LHCN-M2 (cell line): ENCODE results near the gene ETFBKMT. TPM values are rescaled to one million over a fixed set of nuclear protein-coding genes. Genes with fewer than 3 reads are reported as not detected.
"Not testable (repeated sequence)": the region's sequence is repeated elsewhere in the genome, so short reads cannot be mapped to it uniquely, and the experiment has no call there.

ENCODE experiments used
- DNase-seq: peaks from one replicate; pipeline ENCODE4 v3.0.0-alpha.2; 2012; ENCODE audit warnings: low read depth
- total RNA-seq: library from RNA; depleted of rRNA; stranded (reverse); fragments of >200 nt; gene quantifications from 2 replicates; pipeline ENCODE4 v1.2.3, GENCODE V29; 2014

Gene ETFBKMT
- total RNA-seq, 1 experiment from 2014 or later: 3.1 TPM

GRCh38 chr12:31655792-31656191 is 3.7 kb upstream of the ETFBKMT start:
- no peak for DNase-seq

DNA sequence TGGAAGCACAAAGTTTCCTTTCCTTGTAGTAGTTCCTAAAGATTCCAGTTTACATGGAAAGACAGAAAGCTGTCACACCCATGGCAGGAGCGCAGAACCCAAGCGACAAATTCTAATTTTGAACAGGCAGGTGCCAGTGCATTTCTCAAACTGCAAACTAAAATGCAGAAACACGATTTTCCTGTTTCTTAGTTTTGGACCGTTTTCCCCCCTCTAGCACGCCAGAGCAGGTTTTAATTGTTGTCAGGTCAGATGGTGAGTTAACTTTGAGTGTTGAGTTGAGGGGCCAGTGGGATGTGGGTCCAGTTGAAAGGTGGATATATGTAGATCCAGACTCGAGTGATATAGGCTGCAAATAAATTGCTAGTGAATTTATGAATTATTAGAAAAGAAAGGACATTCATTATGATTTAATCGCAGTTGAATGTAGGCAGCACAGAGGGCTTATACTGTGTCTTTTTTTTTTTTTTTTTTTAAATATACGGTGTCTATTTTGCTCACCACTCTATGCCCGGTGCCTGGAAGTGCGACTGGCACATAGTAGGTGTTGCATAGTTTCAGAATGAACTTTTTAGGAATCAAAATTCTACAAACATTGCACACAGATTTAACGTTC is 909 bp upstream of the ETFBKMT start:
- no peak for DNase-seq

DNA sequence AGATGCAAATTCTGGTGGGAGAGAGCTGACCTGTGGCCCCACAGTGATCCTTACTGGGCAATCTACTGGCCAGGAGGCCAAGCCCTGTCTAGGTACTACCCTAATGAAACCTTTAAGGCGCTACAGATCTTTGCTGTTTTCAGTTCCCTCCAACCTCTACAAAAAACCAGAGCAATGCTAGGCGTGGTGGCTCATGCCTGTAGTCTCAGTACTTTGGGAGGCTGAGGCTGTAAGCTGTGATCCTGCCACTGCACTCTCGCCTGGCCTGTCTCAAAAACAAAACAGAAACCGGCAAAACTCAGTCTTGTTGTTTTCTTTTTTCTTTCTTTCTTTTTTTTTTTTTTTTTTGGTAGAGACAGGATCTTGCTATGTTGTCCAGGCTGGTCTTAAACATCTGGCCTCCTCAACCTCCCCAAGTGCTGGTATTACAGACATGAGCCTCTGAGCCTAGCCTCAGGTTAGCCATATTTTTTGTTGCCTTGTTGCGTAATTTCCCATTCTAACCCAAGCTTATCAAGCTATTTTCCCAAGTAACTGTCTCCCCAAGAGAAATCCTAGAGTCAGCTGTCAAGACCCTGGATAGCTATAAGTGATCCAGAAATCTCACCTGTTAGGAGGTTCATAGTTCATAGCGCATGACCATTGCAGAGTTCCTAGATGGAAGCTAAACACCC is 2.8 kb downstream of the ETFBKMT start:
- no peak for DNase-seq

GRCh38 chr12:31663576-31663975 is 4.1 kb downstream of the ETFBKMT start:
- DNase-seq: no peak

DNA sequence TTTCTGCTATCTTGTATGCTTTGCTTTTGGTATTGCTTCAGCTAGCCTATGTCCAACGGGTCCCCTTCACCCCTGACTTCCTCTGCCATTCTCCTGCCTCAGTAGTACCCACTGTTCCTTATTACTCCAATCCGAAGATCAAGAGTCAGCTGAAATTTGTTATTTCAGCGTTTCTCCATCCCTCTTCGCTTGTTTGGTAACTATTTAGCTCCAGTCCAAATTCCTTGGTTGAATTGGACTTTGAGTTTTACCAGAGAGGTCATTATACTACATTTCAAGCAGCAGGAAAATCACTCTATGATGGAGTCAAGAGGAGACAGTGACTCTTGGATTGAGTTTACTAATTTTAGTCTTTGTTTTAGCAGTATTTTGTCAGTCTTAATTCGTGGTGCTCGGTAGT is 4.5 kb downstream of the ETFBKMT start:
- DNase-seq: no peak

- no peak for DNase-seq
These were observed 9.5 kb downstream of the ETFBKMT start for GRCh38 chr12:31669020-31669419.

- not testable (repeated sequence) for DNase-seq
These were observed 10.1 kb downstream of the ETFBKMT start for GRCh38 chr12:31669582-31669981.

GRCh38 chr12:31672521-31672920 is 13.0 kb downstream of the ETFBKMT start:
- DNase-seq: no peak

GRCh38 chr12:31682136-31682962 is 22.9 kb downstream of the ETFBKMT start:
- DNase-seq: peak; percentile 69

DNA sequence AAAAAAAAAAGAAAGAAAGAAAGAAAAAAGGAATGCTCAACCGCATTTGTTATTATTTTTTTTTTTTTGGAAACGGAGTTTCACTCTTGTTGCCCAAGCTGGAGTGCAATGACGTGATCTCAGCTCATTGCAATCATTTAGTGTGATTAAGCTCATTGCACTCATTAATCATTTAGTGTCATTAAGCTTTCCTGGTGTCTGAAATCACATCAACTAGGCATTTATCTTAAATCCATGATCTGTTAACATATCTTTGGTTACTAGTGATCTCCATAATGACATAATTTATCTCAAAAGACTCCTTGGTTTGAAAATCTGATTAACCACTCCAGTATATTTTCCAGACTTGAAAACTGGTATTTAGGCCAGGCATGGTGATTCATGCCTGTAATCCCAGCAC is 26.3 kb downstream of the ETFBKMT start:
- DNase-seq: no peak

GRCh38 chr12:31687101-31687527 is 27.6 kb downstream of the ETFBKMT start:
- no peak for DNase-seq

GRCh38 chr12:31689921-31690320 is 30.4 kb downstream of the ETFBKMT start:
- DNase-seq: not testable (repeated sequence)

- peak; percentile 32 for DNase-seq
These were observed 42.6 kb downstream of the ETFBKMT start for GRCh38 chr12:31702047-31702446.

- DNase-seq: no peak
These were observed 46.1 kb downstream of the ETFBKMT start for GRCh38 chr12:31705621-31706020.

DNA sequence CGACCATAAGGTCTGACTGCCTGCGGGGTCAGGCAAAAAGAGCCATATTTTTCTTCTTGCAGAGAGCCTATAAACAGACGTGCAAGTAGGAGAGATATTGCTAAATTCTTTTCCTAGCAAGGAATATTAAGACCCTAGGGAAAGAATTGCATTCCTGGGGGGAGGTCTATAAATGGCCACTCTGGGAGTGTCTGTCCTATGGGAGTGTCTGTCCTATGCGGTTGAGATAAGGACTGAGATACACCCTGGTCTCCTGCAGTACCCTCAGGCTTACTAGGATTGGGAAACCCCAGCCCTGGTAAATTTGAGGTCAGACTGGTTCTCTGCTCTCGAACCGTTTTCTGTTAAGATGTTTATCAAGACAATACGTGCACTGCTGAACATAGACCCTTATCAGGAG is 48.6 kb downstream of the ETFBKMT start:
- DNase-seq: not testable (repeated sequence)

GRCh38 chr12:31710021-31710818 is 50.7 kb downstream of the ETFBKMT start:
- DNase-seq: no peak

GRCh38 chr12:31712877-31713276 is 53.4 kb downstream of the ETFBKMT start:
- DNase-seq: no peak

DNA sequence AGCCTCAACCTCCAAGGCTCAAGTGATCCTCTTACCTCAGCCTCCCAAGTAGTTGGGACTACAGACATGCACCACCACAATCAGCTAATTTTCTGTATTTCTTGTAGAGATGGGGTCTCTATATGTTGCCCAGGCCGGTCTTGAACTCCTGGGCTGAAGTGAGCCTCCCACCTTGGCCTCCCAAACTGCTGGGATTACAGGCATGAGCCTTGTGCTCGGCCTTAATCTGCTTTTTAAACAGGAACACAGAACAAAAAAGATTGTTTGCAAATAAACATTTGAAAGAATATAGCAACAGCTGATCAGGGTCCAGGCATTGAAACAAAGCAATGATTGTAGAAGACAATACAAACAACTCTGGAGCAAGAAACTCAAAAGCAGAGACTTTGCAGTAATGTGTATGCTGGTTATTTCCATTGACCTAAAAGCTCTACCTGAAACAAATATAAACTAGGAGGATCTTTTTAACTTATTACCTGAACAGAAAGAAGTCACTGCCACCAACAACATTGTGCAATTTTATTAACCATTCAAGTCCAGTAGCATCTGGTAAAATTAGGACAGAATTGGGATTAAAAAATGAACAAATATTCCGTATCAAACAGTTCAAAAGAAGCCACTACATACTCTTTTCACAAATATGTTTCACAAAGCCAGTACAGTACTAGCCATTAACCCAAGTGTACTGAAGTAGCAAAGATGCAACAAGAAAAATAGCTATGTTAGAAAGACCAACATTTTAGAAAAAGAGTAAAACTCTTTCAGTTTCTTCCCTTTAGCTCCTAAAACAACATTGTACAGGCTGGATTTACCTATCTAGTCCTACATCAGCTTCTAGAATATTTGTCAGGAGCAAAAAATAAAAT is 55.2 kb downstream of the ETFBKMT start:
- DNase-seq: no peak

DNA sequence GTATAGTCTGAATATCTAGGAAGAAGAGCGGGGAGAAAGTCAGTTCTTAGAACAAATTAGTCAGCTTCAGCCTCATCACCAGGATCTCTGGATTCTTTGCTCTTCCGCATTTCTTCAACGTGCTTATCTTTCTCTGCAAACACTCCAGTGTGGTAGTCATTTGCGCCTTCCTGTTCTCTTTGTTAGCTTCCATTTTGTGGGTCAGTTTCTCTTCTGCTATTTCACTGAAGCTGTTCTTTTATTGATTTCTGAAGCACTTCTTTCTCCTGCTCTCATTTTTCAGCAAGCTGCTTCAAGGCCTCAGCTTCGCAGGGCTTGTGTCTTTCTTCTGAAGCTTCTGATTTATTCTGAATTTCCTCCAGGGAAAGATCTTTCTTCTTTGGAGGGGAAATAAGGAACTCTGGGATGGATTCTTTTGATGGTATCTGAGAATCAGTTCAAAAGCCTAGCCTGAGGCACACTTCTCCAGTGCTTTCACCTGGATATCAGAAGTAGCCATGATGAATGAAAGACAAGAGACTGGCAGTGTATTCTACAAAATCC is 55.9 kb downstream of the ETFBKMT start:
- no peak for DNase-seq

GRCh38 chr12:31716998-31717397 is 57.5 kb downstream of the ETFBKMT start:
- DNase-seq: not testable (repeated sequence)
